HG03045 (cell line): ENCODE measurements around the gene CDC5L.

Source experiments
- ATAC-seq: cut with Tn5 transposase; IDR thresholded peaks from one replicate; pipeline ENCODE4 v1.9.1; 2021; ENCODE audit warnings: mild to moderate bottlenecking, moderate library complexity; ENCODE audit not compliant: unreplicated experiment

Gene CDC5L

DNA sequence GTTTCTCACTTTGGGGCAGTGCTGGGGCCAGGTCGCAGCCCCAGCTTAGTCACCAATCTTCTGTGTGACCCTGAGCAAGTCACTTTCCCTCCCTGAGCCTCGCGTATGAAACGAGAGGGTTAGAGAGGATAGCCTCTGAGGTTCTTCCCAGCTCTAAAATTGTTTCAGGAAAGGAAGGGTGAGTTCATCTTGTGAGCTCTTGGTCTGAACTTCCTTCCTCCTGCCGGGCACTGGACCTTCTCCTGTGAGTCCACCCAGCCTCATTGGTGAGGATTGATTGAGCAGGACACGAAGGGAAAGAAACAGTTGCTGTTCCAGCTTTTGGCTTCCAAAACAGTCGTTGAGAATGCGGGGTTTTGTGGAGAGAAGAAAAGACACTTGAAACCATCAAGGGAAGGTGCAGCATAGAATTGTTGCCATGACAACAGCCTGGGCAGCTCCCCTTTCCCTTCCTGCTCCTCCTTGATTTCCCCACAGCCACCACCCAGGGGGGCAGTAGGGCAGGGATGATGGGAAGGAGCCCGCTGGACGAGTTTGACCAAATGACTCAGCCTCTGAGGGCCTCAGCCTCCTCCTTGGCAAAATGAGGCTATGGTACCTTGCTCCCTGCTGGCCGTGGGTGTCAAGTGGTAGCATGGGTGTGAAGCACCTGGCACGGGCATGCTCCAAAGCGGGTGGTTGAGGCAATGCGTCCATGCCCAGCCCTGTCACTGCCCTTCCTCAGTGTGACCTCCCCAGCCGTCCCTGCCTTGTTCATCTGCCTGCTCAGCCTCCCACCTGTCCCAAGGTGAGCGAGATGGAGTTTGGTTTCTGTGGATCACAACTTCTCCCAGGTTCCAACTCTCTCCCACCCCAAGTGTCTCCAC is 107.8 kb downstream of the CDC5L start:
- no peak for ATAC-seq

DNA sequence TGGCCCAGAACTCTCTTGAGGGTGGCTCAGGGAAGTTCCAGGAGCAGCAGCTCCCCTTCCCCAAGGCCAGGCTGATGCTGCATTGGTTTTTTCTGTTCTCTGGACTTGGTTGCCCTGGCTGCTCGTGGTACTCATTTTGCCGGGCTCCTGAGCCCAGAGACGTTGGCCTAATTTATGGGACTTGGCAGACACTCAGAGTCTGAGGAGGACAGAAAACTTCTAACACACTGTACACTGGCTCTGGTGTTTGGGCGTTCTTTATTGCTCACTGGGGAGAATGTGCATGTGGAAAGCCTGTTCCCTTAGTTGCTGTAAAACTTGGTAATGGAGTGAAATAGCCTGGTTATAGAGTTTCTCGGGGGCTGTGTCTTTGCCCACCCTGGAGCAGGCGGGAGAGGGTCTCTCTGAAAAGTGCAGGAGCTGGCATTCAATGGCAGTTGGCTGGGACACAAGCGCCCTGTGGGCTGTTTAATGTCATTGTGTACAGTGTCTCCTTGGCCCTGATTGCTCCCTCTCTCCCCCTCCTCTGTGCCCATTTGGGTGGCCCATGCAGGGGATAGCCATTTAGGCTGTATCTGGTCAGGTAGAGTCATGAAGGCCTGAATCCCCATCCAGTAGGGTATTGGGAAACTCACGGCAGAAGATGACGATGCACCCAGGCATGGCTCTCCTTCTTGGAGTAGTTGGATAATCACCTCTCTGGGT is 109.3 kb downstream of the CDC5L start:
- no peak for ATAC-seq

DNA sequence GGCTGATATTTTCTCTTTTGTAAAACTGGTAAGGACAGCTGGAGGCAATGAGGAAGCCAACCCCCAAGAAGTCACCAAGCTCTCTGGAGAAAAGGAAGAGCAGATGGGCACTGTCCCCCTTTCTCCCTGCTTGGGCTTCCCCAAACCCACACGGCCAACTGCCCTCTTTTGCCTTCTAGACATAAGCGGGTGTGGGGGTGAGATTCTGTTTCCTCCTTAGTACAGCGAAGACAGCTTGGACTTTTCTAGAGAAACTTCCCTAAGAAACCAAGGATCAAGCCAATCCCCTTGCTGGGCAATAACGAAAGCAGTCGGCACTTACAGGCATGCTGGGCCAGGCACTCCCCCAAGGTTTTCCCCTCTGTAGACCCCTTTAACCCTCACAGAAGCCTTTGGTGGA is 110.3 kb downstream of the CDC5L start:
- ATAC-seq = no peak

DNA sequence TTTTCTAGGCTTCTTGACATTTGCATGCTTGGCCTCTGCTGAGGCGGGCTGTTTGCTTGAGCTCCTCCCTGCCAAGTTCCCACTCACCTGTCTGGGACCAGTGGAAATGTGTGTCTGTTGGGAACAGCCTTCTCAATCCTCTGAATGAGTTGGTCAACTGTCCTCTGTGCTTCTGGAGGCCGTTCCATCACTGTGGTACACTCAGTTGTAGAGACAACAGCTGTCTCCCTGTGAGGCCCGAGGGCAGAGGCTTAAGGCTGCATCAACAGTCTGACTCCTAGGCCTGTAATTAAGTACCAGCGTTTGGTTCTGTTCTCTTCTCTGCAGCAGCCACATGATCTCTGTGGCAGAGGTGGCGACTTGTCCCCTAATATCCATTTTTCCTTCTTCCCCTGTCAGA is 110.9 kb downstream of the CDC5L start:
- ATAC-seq = no peak

DNA sequence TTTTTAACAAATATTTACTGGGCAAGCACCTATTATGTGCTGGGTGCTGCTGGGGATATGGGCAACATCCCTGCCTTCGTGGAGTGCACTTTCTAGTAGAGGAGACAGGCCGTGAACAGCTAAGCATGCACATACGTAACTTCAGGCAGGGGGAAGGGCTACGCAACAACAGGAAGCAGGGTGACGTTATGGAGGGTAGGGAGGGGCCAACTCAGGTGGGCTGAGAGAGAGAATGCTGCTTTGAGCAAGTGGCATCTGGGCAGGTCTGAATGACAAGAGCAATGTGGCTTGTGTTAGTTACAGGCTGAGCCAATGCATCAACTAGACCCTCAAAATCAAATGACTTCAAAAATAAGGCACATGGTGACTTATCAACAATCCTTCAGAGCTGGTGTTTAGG is 112.1 kb downstream of the CDC5L start:
- ATAC-seq = no peak
